ENCODE results near the gene TMEM79.
A peak's percentile ranks its signal among the peaks of the same experiment; 100 is the strongest.

TMEM79 gene

GRCh38 chr1:156284112-156284511, at the start of gene TMEM79:
Gene TMEM79, plus strand, starts transcription at chr1:156284325. Its CDS starts 902 bp downstream, at chr1:156285227.
- Histone ChIP-seq H3K36me3 (ENCODE audit: control insufficient read depth, insufficient read depth, low read length, severe bottlenecking) (peaks cover 3% of the 10 kb centered on the region), H3K9ac (ENCODE audit: low read length) (peak within 1 kb of the TSS; percentile 88), H3K9me3 (ENCODE audit: control insufficient read depth, low read length) (no peaks in the 10 kb centered on the region), H3K4me3 (ENCODE audit: low read length) (peak within 1 kb of the TSS; percentile 96), H3K4me1 (ENCODE audit: control insufficient read depth, insufficient read depth, low read length) (peaks cover 27% of the 10 kb centered on the region), H3K27me3 (replicated peaks; ENCODE audit: control insufficient read depth, insufficient read depth, low read length) (no peaks in the 10 kb centered on the region)
- no peak for DNase-seq (ENCODE audit: low read depth)

GRCh38 chr1:156236164-156236563, 48.0 kb upstream of the TMEM79 start:
- peaks cover 11% of the 10 kb centered on the region for H3K4me1 ChIP-seq (ENCODE audit: control insufficient read depth, insufficient read depth, low read length)
- no peaks in the 10 kb centered on the region for H3K9me3 ChIP-seq (ENCODE audit: control insufficient read depth, low read length)
- H3K27me3 ChIP-seq (replicated peaks; ENCODE audit: control insufficient read depth, insufficient read depth, low read length): no peaks in the 10 kb centered on the region
- DNase-seq (ENCODE audit: low read depth): no peak
- H3K4me3 ChIP-seq (ENCODE audit: low read length): no peak overlapping the region
- no peak overlapping the region for H3K9ac ChIP-seq (ENCODE audit: low read length)
- H3K36me3 ChIP-seq (ENCODE audit: control insufficient read depth, insufficient read depth, low read length, severe bottlenecking): peaks cover 39% of the 10 kb centered on the region

GRCh38 chr1:156238248-156238647, 45.9 kb upstream of the TMEM79 start:
- Histone ChIP-seq H3K4me1 (ENCODE audit: control insufficient read depth, insufficient read depth, low read length) (peaks cover 8% of the 10 kb centered on the region), H3K9ac (ENCODE audit: low read length) (no peak overlapping the region), H3K9me3 (ENCODE audit: control insufficient read depth, low read length) (no peaks in the 10 kb centered on the region), H3K36me3 (ENCODE audit: control insufficient read depth, insufficient read depth, low read length, severe bottlenecking) (peaks cover 39% of the 10 kb centered on the region), H3K27me3 (replicated peaks; ENCODE audit: control insufficient read depth, insufficient read depth, low read length) (no peaks in the 10 kb centered on the region), H3K4me3 (ENCODE audit: low read length) (no peak overlapping the region)
- no peak for DNase-seq (ENCODE audit: low read depth)

GRCh38 chr1:156241311-156241811, 42.8 kb upstream of the TMEM79 start:
- Histone ChIP-seq H3K4me3 (ENCODE audit: low read length) (no peak overlapping the region), H3K36me3 (ENCODE audit: control insufficient read depth, insufficient read depth, low read length, severe bottlenecking) (peaks cover 28% of the 10 kb centered on the region), H3K9me3 (ENCODE audit: control insufficient read depth, low read length) (no peaks in the 10 kb centered on the region), H3K4me1 (ENCODE audit: control insufficient read depth, insufficient read depth, low read length) (peaks cover 3% of the 10 kb centered on the region), H3K9ac (ENCODE audit: low read length) (no peak overlapping the region), H3K27me3 (replicated peaks; ENCODE audit: control insufficient read depth, insufficient read depth, low read length) (peaks cover 5% of the 10 kb centered on the region)
- no peak for DNase-seq (ENCODE audit: low read depth)

GRCh38 chr1:156241926-156242325, 42.2 kb upstream of the TMEM79 start, which contains the start of gene BGLAP:
Gene BGLAP, plus strand, starts transcription at chr1:156242184. Its CDS starts 48 bp downstream, at chr1:156242232.
- H3K27me3 ChIP-seq (replicated peaks; ENCODE audit: control insufficient read depth, insufficient read depth, low read length): peaks cover 7% of the 10 kb centered on the region
- H3K4me3 ChIP-seq (ENCODE audit: low read length): no peak within 1 kb of the TSS
- H3K9me3 ChIP-seq (ENCODE audit: control insufficient read depth, low read length): no peaks in the 10 kb centered on the region
- peaks cover 3% of the 10 kb centered on the region for H3K4me1 ChIP-seq (ENCODE audit: control insufficient read depth, insufficient read depth, low read length)
- peaks cover 23% of the 10 kb centered on the region for H3K36me3 ChIP-seq (ENCODE audit: control insufficient read depth, insufficient read depth, low read length, severe bottlenecking)
- no peak within 1 kb of the TSS for H3K9ac ChIP-seq (ENCODE audit: low read length)
- DNase-seq (ENCODE audit: low read depth): no peak

GRCh38 chr1:156242738-156243137, 41.4 kb upstream of the TMEM79 start:
- Histone ChIP-seq H3K9me3 (ENCODE audit: control insufficient read depth, low read length) (no peaks in the 10 kb centered on the region), H3K4me3 (ENCODE audit: low read length) (no peak overlapping the region), H3K27me3 (replicated peaks; ENCODE audit: control insufficient read depth, insufficient read depth, low read length) (peaks cover 7% of the 10 kb centered on the region), H3K36me3 (ENCODE audit: control insufficient read depth, insufficient read depth, low read length, severe bottlenecking) (peaks cover 18% of the 10 kb centered on the region), H3K4me1 (ENCODE audit: control insufficient read depth, insufficient read depth, low read length) (peaks cover 7% of the 10 kb centered on the region), H3K9ac (ENCODE audit: low read length) (no peak overlapping the region)
- no peak for DNase-seq (ENCODE audit: low read depth)

GRCh38 chr1:156244126-156244525, 40.0 kb upstream of the TMEM79 start:
- H3K4me1 ChIP-seq (ENCODE audit: control insufficient read depth, insufficient read depth, low read length): peaks cover 11% of the 10 kb centered on the region
- no peak for DNase-seq (ENCODE audit: low read depth)
- peaks cover 7% of the 10 kb centered on the region for H3K27me3 ChIP-seq (replicated peaks; ENCODE audit: control insufficient read depth, insufficient read depth, low read length)

GRCh38 chr1:156244712-156245111, 39.4 kb upstream of the TMEM79 start:
- no peaks in the 10 kb centered on the region for H3K9me3 ChIP-seq (ENCODE audit: control insufficient read depth, low read length)
- peaks cover 7% of the 10 kb centered on the region for H3K27me3 ChIP-seq (replicated peaks; ENCODE audit: control insufficient read depth, insufficient read depth, low read length)
- H3K4me3 ChIP-seq (ENCODE audit: low read length): no peak overlapping the region
- H3K36me3 ChIP-seq (ENCODE audit: control insufficient read depth, insufficient read depth, low read length, severe bottlenecking): peaks cover 12% of the 10 kb centered on the region
- no peak overlapping the region for H3K9ac ChIP-seq (ENCODE audit: low read length)
- DNase-seq (ENCODE audit: low read depth): no peak
- peaks cover 11% of the 10 kb centered on the region for H3K4me1 ChIP-seq (ENCODE audit: control insufficient read depth, insufficient read depth, low read length)

More at GRCh38 chr1:156244126-156244525, 40.0 kb upstream of the TMEM79 start:
- Histone ChIP-seq H3K9me3 (ENCODE audit: control insufficient read depth, low read length) (no peaks in the 10 kb centered on the region), H3K4me3 (ENCODE audit: low read length) (no peak overlapping the region), H3K36me3 (ENCODE audit: control insufficient read depth, insufficient read depth, low read length, severe bottlenecking) (peaks cover 12% of the 10 kb centered on the region), H3K9ac (ENCODE audit: low read length) (no peak overlapping the region)

- Histone ChIP-seq H3K27me3 (replicated peaks; ENCODE audit: control insufficient read depth, insufficient read depth, low read length) (peaks cover 7% of the 10 kb centered on the region), H3K4me3 (ENCODE audit: low read length) (no peak overlapping the region), H3K9ac (ENCODE audit: low read length) (no peak overlapping the region), H3K9me3 (ENCODE audit: control insufficient read depth, low read length) (no peaks in the 10 kb centered on the region), H3K4me1 (ENCODE audit: control insufficient read depth, insufficient read depth, low read length) (peaks cover 11% of the 10 kb centered on the region), H3K36me3 (ENCODE audit: control insufficient read depth, insufficient read depth, low read length, severe bottlenecking) (peaks cover 18% of the 10 kb centered on the region)
- peak; percentile 50 for DNase-seq (ENCODE audit: low read depth)
Observed at GRCh38 chr1:156245451-156246232, 38.5 kb upstream of the TMEM79 start.

- DNase-seq (ENCODE audit: low read depth): no peak
- Histone ChIP-seq H3K9ac (ENCODE audit: low read length) (no peak overlapping the region), H3K27me3 (replicated peaks; ENCODE audit: control insufficient read depth, insufficient read depth, low read length) (peaks cover 7% of the 10 kb centered on the region), H3K36me3 (ENCODE audit: control insufficient read depth, insufficient read depth, low read length, severe bottlenecking) (peaks cover 24% of the 10 kb centered on the region), H3K9me3 (ENCODE audit: control insufficient read depth, low read length) (no peaks in the 10 kb centered on the region), H3K4me3 (ENCODE audit: low read length) (no peak overlapping the region), H3K4me1 (ENCODE audit: control insufficient read depth, insufficient read depth, low read length) (peaks cover 11% of the 10 kb centered on the region)
Observed at GRCh38 chr1:156246241-156246780, 37.8 kb upstream of the TMEM79 start.

GRCh38 chr1:156246781-156247459, 37.2 kb upstream of the TMEM79 start:
- no peaks in the 10 kb centered on the region for H3K9me3 ChIP-seq (ENCODE audit: control insufficient read depth, low read length)
- H3K4me1 ChIP-seq (ENCODE audit: control insufficient read depth, insufficient read depth, low read length): peaks cover 11% of the 10 kb centered on the region
- H3K9ac ChIP-seq (ENCODE audit: low read length): no peak overlapping the region
- H3K36me3 ChIP-seq (ENCODE audit: control insufficient read depth, insufficient read depth, low read length, severe bottlenecking): peaks cover 30% of the 10 kb centered on the region
- peaks cover 7% of the 10 kb centered on the region for H3K27me3 ChIP-seq (replicated peaks; ENCODE audit: control insufficient read depth, insufficient read depth, low read length)
- DNase-seq (ENCODE audit: low read depth): no peak
- no peak overlapping the region for H3K4me3 ChIP-seq (ENCODE audit: low read length)
